Hematopoietic multipotent progenitor cell treated with erythropoietin and hydrocortisone succinate and interleukin-3 and kit ligand, for 8 days (in vitro differentiated cells): ENCODE data around the gene ARGLU1.
"Not testable (repeated sequence)": the region's sequence is repeated elsewhere in the genome, so short reads cannot be mapped to it uniquely, and the experiment has no call there.

ENCODE experiments used
- DNase-seq: peaks from one replicate; pipeline ENCODE4 v3.0.0-alpha.2; 2015

ARGLU1 gene, protein sequence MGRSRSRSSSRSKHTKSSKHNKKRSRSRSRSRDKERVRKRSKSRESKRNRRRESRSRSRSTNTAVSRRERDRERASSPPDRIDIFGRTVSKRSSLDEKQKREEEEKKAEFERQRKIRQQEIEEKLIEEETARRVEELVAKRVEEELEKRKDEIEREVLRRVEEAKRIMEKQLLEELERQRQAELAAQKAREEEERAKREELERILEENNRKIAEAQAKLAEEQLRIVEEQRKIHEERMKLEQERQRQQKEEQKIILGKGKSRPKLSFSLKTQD

GRCh38 chr13:106567474-106568298 lies at the start of gene ARGLU1:
Gene ARGLU1 (minus strand): TSS chr13:106568137. CDS start chr13:106567919, 218 bp downstream.
- peak; percentile 93 for DNase-seq

- DNase-seq = no peak
These were observed 49.6 kb upstream of the ARGLU1 start for GRCh38 chr13:106617561-106617960.

GRCh38 chr13:106616729-106617128 lies 48.8 kb upstream of the ARGLU1 start:
- no peak for DNase-seq

GRCh38 chr13:106614874-106615273 lies 46.9 kb upstream of the ARGLU1 start:
- no peak for DNase-seq

- DNase-seq = peak; percentile 65
These were observed 44.8 kb upstream of the ARGLU1 start for GRCh38 chr13:106612688-106613087.

GRCh38 chr13:106610486-106610885 lies 42.5 kb upstream of the ARGLU1 start:
- no peak for DNase-seq

DNA sequence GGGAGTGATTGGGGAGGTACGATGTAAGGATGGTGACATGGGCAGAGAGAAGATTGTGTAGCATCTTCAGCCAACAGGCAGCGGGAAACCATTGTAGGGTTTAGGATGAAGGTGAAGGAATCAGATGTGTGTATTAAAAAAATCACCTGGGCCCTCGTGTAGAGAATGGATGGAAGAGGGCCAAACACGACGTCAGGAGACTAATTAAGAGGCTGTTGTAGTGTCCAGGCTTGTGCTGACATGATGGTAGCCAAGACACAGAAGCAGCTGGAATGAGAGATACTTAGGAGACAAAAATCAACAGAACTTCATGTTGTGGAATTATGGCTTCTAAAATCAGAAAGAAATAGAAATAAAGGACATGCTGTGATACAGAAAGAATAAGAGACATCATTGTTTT lies 41.2 kb upstream of the ARGLU1 start:
- no peak for DNase-seq

DNA sequence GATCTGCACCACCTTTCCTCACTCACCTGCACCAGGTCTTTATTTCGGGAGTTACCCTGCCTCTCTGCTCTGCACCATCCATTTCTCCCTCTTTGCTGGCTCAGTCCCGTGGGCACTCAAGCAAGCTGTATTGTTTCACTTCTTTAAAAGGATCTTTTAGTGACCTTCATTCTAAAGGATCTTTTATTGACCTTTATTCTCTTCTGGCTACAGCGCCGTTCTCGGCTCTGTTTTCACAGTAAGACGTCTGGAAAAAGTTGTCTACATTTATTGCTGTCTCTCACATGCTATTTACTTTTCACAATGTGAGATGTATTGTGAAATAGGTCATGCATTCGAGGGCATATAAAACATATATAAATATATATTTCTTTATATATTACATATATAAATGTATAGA lies 35.6 kb upstream of the ARGLU1 start:
- DNase-seq = no peak

DNA sequence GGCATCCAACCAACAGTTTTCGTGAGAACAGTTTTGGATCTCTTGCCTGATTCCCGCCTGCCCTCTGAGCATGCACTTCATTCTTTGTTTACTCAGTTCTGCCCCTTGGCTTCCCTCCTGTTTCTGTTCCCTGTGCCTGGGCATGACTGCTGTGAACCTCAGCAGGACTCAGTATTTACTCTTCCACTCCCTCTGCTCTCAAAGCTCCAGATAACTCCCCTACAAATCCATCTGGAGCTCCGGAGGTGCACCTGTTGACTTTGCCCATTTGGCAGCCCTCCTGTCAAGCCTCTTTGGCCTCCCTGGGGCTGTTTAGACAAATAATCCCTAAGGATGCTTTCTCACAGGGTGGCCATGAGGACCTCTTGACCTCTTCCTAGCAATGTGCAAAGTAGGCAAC lies 34.2 kb upstream of the ARGLU1 start:
- no peak for DNase-seq

GRCh38 chr13:106601489-106601888 lies 33.6 kb upstream of the ARGLU1 start:
- no peak for DNase-seq

DNA sequence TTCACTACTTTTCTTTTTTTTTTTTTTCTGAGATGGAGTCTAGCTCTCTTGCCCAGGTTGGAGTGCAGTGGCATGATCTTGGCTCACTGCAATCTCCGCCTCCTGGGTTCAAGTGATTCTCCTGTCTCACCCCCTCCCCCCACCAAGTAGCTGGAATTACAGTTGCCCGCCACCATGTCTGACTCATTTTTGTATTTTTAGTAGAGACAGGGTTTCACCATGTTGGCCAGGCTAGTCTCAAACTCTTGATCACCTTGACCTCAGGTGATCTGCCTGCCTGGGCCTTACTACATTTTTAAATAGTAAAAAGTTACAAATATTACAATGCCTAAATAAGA lies 32.8 kb upstream of the ARGLU1 start:
- DNase-seq = not testable (repeated sequence)

- DNase-seq = peak; percentile 14
These were observed 32.2 kb upstream of the ARGLU1 start for GRCh38 chr13:106599875-106600797.

DNA sequence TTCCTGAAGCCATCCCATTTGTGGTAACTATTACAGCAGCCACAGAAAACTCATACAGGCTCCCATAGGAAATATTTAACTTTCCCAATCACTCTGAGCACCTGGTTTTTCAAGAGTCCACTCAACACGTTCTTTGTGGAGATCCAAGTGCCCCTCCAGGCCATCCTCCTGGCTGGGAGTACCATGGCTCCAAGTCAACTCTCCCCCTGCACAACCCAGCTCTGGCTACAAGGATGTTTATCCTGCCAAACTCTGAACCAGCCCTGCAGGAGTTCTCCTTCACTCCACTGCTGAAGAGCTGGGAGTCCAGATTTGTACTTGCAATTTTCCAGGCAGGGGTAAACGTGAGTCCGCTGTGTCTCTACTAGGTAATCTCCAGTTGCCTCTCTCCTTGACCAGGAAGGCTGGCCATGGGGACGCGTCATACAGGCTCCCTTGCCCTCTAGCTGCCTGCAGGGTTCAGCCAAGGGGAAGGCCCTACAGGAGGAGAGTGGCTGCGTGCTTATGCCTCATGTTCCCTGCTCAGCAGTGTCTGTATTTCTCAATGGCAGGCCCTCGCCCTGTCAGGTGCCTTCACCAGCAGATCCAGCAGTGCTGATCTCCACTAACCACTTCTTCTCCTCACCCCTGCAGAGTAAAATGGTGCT lies 29.9 kb upstream of the ARGLU1 start:
- no peak for DNase-seq

DNA sequence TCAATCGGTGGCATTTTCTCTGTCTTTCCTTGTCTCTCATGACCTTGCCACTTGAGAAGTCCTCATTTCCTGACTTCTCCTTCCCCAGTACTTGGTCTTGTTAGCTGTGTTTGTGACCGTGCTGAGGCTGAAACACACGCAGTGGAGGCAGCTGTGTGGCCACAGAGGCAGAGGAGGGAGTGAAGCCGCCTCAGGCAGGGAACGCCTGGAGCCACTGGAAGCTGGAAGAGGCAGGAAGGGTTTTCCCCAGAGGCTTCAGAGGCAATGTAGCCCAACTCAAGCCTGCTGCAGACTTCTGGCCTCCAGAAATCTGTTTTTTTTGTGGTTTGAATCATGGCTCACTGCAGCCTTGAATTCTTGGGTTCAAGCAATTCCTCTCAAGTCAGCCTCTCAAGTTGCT lies 29.2 kb upstream of the ARGLU1 start:
- DNase-seq = no peak

- DNase-seq = no peak
These were observed 28.5 kb upstream of the ARGLU1 start for GRCh38 chr13:106596275-106596937.

GRCh38 chr13:106595625-106596024 lies 27.7 kb upstream of the ARGLU1 start:
- no peak for DNase-seq

DNA sequence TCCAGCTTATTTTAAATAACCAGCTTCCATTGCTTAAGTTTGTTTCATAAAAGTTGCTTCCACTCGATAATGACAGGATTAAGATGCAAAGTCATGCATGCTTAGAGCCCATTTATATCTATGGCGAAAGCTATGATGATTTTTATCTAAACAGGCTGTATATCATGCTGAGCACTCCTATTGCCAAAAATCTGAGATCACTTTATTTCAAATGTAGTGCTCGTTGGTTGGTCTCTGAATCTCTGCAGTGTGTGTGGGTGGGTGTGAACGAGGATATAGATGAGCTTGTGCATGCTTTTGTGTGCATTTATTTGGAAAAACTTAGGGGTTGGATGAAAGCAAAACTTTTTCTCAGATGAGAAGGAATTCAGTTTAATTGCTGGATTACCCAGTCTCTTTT lies 27.0 kb upstream of the ARGLU1 start:
- no peak for DNase-seq

- no peak for DNase-seq
These were observed 25.2 kb upstream of the ARGLU1 start for GRCh38 chr13:106593132-106593531.

- no peak for DNase-seq
These were observed 23.4 kb upstream of the ARGLU1 start for GRCh38 chr13:106591299-106591698.

GRCh38 chr13:106589716-106590115 lies 21.8 kb upstream of the ARGLU1 start:
- DNase-seq = no peak

DNA sequence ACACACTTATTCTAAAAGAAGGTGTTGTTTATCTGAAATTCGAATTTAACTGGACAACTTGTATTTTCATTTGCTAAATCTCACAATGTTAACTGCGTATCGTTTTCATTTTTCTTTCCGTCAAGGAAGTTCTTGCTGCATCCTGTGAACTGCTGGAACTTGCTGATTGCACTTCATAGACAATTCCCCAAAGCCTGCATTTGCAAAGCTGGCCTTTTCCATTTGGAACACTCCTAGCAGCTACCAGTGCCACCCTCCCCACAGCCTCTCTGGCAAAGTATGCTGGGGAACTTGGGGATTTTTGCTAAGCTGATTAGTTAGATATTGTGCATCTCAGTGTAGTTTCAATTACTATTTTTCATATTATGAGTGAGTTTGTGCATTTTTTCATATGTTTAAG lies 20.4 kb upstream of the ARGLU1 start:
- no peak for DNase-seq

- no peak for DNase-seq
These were observed 19.9 kb upstream of the ARGLU1 start for GRCh38 chr13:106587787-106588186.
